ENCODE results near the gene CDK11A.
"Not testable (repeated sequence)": the region's sequence is repeated elsewhere in the genome, so short reads cannot be mapped to it uniquely, and the experiment has no call there.

Gene CDK11A

DNA sequence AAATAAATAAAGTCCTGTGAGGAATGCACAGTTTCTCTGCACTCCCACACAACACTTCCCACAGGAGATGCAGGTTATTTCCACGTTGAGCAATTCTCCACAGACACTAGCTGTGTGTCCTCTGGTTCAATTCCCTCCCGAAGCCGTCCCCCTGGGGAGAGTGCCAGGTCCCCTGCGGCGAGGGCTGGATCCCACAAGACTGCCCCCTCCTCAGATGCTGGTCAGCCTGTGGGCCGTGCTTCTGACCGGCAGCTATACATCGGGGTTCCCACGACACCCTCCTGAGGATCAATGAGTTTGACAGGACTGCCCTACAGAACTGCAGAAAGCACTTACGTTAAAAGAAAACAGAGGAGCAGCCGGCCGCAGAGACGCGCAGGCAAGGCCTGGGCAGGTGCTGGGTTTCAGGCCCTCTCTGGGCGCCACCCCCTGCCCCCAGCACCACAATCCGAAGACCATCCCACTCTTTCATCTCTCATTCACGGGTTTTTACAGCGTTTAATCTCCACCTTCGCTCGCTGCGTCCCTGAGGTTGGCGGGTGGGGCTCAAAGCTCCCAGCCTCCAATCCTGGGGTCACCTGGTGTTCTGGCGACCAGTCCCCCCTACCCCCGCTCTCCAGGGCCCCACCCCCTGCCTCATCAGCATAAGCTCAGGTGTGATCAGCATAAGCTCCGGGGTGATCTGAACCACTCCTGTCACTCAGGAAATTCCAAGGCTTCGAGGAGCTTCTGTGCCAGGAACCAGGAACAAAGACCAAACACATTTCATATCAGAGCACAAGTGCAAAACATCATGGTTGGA is 40.9 kb downstream of the CDK11A start:
- no peak for DNase-seq

DNA sequence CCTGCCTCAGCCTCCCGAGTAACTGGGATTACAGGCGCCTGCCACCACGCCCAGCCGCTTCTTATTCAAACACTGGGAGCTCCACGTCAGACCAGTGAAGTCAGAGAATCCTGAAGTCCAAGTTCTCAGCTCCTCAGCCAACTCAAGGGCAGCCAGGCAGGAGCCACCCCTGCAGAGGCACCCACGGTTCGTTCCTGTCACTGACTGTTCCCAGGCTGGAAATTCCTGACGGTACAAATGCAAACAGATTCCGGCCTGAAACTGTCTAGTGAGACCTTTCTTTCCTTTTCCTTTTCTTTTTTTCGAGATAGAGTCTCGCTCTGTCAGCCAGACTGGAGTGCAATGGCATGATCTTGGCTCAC is 43.3 kb downstream of the CDK11A start:
- no peak for DNase-seq

DNA sequence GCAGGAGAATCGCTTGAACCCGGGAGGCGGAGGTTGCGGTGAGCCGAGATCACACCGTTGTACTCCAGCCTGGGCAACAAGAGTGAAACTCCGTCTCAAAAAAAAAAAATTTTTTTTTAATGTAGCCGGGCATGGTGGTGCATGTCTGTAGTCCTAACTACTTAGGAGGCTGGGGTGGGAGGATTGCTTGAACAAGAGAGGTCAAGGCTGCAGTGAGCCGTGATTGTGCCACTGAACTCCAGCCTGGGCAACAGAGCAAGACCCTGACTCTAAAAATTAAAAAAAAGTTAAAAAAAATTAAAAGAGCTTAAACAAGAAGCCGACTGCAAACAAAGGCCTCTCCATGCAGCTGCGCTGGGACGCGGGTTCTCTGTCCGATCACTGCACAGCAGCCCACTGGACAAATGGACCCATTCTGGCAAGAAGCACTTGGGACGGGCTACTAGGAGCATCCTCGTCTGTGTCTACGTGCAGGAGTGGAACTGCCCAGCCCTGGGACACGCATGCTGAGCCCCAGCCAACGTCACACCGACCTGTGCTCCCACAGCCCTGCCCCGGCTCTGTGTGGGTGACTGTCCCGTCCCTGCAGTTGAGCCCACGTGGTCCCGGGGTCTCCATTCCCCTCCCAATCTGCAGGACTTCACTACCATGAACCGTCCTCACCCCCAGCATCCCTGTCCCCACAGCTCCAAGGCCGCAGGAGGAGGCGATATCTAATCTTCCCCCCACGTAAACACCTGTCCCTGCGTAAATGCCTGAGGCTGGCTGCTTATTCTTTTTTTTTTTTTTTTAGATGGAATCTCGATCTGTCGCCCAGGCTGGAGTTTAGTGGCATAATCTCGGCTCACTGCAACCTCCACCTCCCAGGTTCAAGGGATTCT is 43.9 kb downstream of the CDK11A start:
- DNase-seq: no peak

DNA sequence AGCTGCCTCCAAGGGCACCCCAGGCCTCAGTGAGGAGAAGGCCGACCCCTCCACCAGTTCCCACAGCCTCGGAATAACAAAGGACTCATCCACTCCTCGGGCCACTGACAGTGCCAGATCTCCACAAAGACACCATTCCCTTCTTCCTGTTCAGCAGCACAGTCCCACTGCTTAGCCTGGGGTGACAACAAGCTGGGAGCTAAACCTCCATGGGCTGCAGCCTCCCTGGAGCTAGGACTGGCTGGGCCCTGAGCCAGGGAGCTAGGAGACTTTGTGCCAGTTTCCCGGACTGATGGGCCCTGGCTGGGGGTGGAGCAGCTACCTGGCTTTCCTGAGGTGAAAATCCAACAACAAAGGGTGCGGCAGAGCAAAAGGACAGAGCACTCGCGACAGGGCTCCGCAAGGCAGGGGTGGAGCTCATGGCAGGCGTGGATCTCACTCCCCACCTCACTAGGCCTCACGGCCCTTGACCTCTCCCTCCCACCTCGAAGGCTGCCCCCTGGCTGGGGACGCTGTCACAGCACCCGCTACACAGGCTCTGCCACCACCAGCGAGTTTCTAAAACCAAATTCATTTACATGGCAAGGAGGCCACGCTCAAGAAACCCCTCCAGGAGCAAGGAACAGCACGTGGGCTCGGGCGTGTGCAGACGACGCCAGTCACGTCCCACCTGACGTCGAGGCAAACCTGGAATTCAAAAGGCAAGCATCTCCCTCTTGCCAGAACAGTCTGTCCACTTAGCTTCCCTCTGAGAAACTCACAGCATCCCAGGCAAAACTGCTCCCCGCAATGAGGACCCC is 45.4 kb downstream of the CDK11A start:
- DNase-seq: peak in 1 of 2 donors; percentile 50

DNA sequence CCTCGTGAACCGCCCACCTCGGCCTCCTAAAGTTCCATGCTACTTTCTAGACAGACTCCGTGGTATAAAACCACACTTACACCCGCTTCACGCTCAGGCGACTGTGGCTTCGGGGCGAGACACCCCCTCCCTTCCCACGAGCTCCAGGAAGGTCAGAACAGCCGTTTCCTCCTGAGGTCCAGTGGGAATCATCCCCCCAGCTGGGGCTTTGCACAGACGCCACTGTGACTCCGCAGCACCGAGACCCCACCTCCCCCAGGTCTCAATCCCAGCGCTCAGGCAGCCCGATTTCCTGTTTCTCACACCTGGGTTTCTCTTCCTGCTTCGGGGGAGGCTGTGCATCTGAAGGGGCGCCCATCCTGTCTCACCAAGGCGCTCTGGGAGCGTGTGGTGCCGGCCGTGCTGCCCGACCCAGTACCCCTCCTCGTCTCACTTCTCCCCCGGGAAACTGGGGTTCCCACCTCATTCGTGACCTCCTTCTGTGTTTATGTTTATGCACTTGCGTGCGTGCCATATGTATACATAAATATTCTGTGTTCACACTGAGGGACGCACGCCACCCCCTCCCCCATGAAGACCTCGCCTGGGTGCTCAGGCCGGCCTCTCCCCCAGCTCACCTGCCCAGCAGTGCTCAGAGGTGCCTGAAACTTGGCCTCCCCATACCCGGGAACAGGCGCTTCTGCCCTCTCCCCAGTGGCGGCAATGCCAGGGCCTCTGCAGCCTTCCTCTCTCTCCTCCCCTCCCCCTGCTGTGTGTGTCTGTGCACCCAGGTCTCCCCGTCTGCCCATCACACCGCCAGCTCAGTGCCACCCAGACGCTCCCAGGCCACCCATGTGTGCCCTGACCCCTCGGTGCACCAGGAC is 46.2 kb downstream of the CDK11A start:
- peak; percentile 50 to 54 for DNase-seq

DNA sequence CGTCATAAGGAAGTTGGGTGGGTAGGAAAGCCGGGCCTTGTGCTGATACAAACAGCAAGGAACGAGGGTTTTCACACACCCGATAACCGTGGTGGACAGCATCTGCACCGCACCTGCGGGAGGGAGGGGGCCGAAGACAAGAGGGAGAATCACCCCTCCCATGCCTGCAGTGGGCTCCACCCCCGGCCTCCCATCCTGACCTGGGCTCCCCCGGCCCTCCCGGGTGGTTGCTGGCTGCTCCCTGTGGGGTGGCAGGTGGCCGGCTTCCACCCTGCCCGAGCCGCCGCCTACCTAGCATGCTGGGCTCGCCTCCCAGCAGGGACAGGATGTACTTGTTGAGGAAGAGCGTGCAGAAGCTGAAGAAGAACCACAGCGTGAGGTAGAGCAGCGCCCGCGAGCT is 48.1 kb downstream of the CDK11A start:
- DNase-seq: not testable (repeated sequence)

DNA sequence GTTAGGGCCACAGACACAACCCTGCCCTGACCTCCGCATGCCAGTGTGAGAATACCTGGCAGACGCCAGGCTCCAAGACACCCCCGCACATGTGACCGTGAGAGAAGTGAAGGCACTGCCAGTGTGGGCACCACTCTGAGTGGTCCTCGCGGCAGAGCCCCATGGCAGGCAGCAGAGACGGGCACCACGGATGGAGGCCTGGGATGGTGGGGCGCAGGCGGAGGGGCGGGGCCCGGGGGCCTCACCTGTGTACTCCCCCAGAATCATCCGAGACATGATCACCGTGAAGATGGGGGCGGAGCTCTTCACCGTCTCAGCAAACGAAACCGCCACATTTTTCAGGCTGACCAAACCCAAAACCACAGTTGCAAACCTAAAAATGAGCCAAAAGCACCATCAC is 48.9 kb downstream of the CDK11A start:
- DNase-seq: not testable (repeated sequence)

DNA sequence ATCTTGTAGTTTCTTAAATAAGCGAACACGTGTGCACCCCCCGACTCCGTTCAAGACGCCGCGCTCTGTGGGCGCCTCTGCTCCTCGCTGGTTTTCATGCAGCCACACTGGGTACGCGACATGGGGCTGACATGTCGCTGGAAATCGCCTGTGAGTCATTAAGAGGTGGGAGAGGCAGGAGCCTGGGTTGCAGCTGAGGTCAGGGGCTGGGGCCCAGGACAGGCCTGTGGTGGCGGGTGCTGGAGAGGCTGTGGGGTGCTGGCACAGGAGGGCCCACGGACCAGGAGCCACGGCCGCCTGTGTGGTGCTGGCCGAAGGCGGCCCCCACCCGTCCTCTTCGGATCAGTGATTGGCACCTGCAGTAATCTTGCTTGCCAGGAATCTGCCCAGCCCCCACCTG is 49.4 kb downstream of the CDK11A start:
- DNase-seq: not testable (repeated sequence)

DNA sequence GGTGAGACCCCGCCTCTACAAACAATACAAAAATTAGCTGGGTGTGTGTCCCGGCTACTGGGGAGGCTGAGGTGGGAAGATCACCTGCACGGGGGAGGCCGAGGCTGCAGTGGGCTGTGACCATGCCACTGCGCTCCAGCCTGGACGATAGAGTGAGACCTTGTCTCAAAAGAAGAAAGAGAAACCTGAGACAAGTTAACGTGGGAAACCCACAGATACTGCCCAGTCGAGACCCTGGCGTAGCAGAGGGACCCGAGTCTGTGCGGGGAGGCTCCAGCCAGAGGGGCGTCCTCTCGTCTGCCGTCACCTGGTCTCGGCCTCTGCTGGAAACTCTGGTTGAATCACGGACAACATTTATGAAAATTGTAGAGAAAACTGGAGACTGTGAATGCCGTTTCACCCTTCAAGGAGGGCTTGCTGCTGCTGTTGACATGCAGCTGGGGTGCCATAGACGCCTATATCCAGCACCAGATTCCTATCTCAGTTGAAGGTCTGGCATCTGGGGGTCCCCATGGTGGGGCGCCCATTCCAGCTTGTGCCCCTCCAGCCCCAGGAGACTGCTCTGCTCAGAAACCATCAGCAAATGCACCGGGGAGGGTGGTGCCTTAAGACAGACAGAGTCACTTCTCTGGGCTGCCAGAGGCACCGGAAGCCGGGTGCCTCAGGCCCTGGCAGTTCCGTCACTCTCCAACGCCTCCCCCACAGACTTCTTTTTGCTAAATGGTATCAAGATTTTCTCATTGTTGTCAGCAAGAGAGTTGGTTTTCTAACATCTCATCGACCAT is 51.8 kb downstream of the CDK11A start:
- DNase-seq: no peak

DNA sequence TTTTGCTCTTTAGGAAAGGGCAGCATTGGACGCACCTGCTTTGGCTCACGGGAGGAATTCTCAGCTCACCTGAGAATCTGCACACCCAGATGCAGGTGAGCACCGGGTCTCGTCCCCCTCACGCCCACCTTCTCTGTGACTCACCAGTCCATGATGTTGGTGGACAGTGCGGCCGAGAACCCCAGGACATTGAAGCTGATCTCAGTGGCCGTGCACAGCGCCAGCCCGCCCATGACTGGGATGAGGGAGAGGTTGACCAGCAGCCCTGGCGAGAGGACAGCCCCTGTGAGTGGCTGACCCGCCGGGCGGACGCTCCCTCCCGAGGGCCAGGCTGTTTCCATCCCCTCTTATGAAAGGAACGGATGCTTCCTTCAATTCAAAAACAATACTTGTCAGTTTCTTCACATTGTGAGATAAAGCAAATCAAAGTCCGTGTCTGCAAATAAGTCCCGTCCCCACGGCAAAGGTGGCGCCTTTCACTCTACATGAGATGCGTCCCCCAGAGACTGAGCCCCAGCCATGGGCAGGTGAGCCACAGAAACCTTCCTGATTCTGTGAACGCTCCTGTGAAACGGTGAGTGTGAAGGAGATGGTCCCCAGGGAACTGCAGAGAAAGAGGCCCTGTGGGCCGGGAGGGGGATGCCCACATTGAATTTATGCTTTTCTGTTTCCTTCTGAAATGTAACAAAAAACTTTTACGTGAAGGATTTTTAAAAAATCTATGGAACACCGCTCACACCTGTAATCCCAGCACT is 52.6 kb downstream of the CDK11A start:
- no peak for DNase-seq

DNA sequence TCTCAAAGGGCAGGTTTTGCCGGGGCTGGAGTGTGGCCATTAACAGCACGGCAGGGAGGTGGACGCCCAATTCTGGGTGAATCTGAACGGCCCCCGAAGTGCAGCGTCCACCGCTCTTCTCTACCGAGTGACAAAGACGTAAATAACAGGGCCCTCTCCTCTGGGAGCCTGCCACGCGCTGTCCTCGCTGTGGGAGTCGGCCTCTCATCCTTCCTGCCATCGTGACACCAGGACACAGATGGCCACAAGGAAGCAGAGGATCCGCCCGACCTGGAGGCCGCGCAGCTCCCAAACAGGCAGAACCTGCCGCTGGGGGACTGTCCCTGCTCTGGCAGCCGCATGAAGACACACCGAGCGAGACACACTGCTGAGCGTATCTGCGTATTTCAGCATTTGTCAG is 53.3 kb downstream of the CDK11A start:
- no peak for DNase-seq

DNA sequence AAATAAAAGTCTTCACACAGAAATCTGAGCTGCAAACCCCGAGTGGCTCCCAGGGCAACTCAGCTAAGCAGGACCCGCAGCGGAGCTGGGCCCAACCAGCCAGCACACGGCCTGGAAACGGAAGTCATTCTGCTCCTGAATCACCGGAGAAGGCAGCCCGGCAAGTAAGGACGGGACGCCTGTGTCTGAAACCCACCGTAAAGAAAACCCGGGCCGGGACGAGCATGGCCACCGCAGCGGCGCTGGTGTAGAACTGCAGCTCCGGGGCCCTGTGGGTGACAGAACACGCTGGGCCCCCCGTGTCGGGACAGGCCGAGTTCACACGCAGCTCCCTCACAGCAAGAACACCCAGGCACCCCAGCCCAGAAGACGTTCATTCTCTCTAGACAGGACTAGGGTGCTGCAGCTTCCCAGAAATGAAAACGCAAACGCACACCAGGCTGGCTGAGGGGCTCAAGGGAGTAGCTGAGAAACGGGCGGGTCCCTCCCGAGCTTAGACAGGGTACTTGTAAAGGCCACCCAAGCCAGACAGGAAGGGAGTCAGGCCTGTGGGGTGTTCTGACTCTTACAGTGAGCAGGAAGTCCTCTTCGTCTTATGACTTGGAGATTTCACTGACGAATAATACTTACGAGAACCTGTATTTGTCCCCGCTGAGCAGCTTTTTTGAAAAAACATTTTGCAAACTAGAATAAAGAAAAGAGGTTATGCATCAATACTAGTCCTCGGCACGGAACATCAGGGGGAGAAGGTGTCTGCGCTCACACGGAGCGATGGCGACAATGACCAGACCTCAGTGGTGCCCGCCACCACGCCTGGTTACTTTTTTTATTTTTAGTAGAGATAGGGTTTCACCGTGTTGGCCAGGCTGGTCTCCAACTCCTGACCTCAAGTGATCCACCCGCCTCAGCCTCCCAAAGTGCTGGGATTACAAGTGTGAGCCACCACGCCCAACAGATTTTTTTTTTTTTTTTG is 54.4 kb downstream of the CDK11A start:
- no peak for DNase-seq

DNA sequence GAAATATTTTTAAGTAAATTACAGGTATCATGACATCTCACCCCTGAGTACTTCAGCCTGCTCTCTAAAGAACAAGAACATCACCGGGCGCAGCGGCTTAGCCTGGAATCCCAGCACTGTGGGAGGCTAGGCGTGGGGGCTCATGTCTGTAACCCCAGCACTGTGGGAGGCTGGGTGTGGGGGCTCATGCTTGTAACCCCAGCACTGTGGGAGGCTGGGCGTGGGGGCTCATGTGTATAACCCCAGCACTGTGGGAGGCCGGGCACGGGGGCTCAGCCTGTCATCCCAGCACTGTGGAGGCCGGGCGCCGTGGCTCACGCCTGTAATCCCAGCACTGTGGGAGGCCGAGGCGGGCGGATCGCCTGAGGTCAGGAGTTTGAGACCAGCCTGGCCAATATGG is 57.6 kb downstream of the CDK11A start:
- DNase-seq: no peak

DNA sequence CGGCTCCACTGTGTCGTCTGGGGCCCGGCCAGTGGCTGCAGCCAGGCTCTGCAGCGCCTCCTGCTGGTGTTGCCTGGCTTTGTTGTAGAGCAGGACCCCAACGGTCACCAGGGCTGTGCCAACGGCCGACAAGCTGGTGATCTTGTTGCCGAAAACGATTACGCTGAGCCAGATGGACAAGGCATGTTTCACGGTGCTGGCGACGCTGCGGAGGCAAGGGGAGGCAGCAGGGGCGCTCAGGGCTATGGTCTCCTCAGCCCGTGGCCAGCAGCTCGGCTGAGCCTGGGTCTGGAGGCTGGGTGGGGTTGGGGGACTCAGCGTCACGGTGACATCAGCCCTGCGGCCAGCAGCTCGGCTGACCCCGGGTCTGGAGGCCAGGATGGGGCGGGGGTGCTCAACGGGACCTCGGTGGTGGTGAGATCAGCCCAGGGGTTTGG is 58.3 kb downstream of the CDK11A start:
- DNase-seq: peak; percentile 15 to 33

DNA sequence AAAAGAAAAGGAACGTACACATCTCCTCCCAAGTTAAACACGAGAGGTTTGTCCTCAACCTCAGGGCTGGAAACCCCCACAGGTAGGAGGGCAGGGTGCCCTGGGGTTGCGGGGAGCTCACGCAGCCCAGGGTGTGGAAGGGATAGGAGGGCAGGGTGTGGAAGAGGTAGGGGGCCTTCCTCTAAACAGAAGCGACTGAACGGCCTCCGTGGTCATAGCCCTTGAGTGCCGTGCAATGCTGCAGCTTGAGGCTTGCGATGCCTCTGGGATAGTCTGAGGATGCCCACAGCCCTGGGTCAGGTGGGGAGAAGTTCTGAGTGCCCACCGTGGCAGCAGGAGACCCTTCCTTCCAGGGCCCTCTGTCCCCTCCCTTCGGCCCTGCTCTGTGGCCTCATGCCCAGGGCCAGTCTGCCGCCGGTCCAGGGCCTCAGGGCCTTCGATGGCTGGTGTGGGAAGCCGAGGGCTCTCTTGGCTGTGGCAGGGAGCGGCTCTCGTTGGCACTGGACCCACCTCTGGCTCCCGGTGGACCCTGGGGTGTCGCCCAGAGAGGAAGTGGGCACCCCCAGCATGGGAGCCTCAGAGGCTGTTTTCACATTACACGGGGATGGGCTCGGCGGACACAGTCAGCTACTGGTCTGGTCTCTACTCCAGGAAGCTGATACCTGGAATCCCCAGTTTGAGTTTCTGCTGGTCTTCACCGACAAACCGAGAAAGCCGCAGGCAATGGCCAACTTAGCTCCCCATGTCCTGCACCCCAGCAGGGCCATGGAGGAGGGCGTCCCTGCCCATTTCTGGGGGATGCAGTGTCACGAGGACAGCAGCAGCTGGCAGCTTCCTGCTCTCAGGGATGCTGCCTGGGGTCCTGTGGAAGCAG is 59.0 kb downstream of the CDK11A start:
- DNase-seq: no peak

DNA sequence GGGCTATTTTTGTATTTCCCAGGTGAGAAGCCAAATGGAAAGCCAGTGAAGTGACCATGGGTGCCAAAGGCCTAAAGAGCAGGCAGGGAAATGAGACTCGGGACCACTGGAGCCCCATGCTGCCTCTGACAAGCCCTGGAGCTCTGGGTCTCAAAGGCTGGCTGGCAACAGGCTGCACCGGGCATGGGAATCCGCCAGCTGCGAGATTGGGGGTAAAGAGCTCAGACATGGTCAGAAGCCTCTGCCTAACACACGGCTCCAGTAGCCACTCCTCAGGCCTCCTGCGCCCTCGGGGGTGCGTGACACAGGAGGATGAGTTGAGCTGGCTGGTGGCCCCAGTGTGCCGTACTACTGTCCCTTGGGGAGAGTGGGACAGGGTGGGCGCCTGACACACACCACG is 59.8 kb downstream of the CDK11A start:
- DNase-seq: not testable (repeated sequence)

DNA sequence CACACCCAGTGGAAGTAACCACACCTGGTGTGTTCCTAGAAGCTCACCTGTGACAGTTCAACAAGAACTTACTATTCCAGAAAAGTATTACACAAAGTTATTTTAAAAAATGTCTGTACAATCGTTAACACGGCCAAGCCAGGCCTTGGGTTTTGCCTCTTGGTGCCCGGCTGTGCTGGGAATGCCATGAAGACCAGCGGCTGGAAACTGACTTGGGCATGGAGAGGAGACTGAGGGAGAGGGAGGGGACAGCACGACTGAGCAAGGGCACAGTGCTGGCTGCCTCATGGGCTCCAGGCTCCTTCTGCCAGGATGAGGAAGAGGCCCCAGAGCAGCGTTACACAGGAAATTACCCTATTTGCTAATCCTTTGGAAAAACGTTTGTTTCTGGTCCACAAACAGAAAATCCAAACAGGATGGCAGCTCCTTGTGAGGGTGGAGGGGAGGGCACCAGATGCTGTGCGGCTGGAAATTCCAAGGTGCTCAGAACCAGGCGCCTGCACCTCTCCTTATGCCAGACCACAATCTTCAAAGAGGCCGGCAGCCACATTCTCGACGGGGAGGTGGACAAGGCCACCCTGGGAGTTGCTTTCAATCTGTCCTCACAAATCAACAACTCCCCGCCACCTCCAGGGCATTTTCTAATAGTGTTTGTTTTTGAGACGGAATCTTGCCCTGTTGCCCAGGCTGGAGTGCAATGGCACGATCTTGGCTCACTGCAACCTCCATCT is 61.2 kb downstream of the CDK11A start:
- not testable (repeated sequence) for DNase-seq

DNA sequence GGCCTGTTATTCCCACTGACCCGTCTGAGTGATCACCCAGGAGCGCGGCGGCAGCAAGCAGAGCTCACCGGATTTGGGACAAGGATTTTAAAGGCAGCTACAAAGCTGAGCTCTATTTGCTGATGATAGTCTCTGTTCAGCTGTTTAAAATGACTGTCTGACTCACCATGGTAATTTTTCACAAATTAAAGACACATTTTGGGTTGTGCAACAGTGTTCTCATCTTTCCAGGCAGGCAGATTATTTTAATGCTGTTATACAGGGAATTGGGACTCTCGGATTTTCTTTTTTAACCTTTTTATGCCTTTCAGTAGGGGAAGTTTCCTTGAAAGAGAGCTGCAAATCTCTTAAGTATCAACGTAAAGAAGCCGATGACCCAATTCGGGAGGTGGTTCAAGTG is 61.8 kb downstream of the CDK11A start:
- DNase-seq: not testable (repeated sequence)

Measured in CD4-positive, alpha-beta T cell treated with Interleukin-1 beta for 1 hour (primary cell).